Astrocyte of the cerebellum (primary cell): ENCODE measurements around the gene ZNF180.

ENCODE experiments used
- DNase-seq: peaks from one replicate; pipeline ENCODE4 v3.0.0-alpha.2; 2011; ENCODE audit warnings: low read depth
- H3K4me3 ChIP-seq: 2 replicates; pipeline ENCODE4 v1.5.1; 2011; ENCODE audit warnings: mild to moderate bottlenecking, low read depth, low read length, moderate library complexity
- CTCF ChIP-seq: IDR thresholded peaks from 2 replicates; pipeline ENCODE4 v1.5.1; 2012; ENCODE audit warnings: low read length, low read depth, moderate library complexity, mild to moderate bottlenecking; ENCODE audit errors: missing control alignments
- in situ Hi-C: cut with HindIII; loops from 2 replicates; pipeline ENCODE4 v1.10.0; 2017; ENCODE audit warnings: low sequenced_read_pairs

The ZNF180 gene

GRCh38 chr19:44455100-44455499 is 45.2 kb downstream of the ZNF180 start:
- no peak overlapping the region for H3K4me3 ChIP-seq
- in situ Hi-C loops: no loop called here
- DNase-seq: no peak
- no peak for TF ChIP-seq CTCF

GRCh38 chr19:44452367-44452766 is 48.0 kb downstream of the ZNF180 start:
- H3K4me3 ChIP-seq: no peak overlapping the region
- in situ Hi-C loops: no loop called here
- no peak for DNase-seq
- TF ChIP-seq CTCF: no peak

- no peak for TF ChIP-seq CTCF
- in situ Hi-C loops: no loop called here
Measured at GRCh38 chr19:44451687-44452086, 48.6 kb downstream of the ZNF180 start.

GRCh38 chr19:44447916-44448674 is 52.2 kb downstream of the ZNF180 start, which contains the start of gene ZNF229:
ZNF229 (minus strand) TSS chr19:44448472; CDS start chr19:44442847, 5,625 bp downstream.
- TF ChIP-seq CTCF: no peak
- H3K4me3 ChIP-seq: peak within 1 kb of the TSS; percentile 75
- DNase-seq: peak; percentile 85
- in situ Hi-C loops: no loop called here

More at GRCh38 chr19:44451687-44452086, 48.6 kb downstream of the ZNF180 start:
- no peak for DNase-seq
- no peak overlapping the region for H3K4me3 ChIP-seq

GRCh38 chr19:44438441-44438840 is 61.9 kb downstream of the ZNF180 start:
- no peak for DNase-seq
- no peak overlapping the region for H3K4me3 ChIP-seq
- no peak for TF ChIP-seq CTCF
- in situ Hi-C loops: no loop called here

- in situ Hi-C loops: no loop called here
- no peak for TF ChIP-seq CTCF
- DNase-seq: no peak
Measured at GRCh38 chr19:44435441-44435840, 64.9 kb downstream of the ZNF180 start.

More at GRCh38 chr19:44435441-44435840, 64.9 kb downstream of the ZNF180 start:
- no peak overlapping the region for H3K4me3 ChIP-seq
